MG63 (cell line): ENCODE results near the gene SLC23A3. TPM values are rescaled to one million over a fixed set of nuclear protein-coding genes. Genes with fewer than 3 reads are reported as not detected.

Source experiments
- total RNA-seq: library from RNA; depleted of rRNA; stranded (reverse); fragments of >200 nt; shearing (Covaris generic); gene quantifications from 2 replicates; pipeline ENCODE4 v1.2.3, GENCODE V29; 2014; ENCODE audit warnings: low replicate concordance; rRNA removed

SLC23A3 gene
- total RNA-seq, 1 experiment from 2014 or later: not detected

Other genes with a start within 250 kb of the SLC23A3 start
- not detected in 2 replicates for gene CDK5R2, start 210.4 kb downstream of the SLC23A3 start, total RNA-seq
- gene FEV, start 184.8 kb downstream of the SLC23A3 start, total RNA-seq: not detected in 2 replicates
- not detected in 2 replicates for gene CRYBA2, start 176.6 kb downstream of the SLC23A3 start, total RNA-seq
- 0.03 TPM in 1 of 2 replicates, not detected in the other for gene CFAP65, start 128.5 kb downstream of the SLC23A3 start, total RNA-seq
- gene IHH, start 109.1 kb downstream of the SLC23A3 start, total RNA-seq: 0.16 TPM in 1 of 2 replicates, not detected in the other
- 20.9 and 22.6 TPM in 2 replicates for gene NHEJ1, start 9.2 kb downstream of the SLC23A3 start, total RNA-seq
- gene CNPPD1, start 6.9 kb upstream of the SLC23A3 start, total RNA-seq: 35.2 and 40.6 TPM in 2 replicates
- 52.2 and 85.4 TPM in 2 replicates for gene RETREG2, start 8.2 kb upstream of the SLC23A3 start, total RNA-seq
- 43.3 and 72.7 TPM in 2 replicates for gene ZFAND2B, start 36.8 kb upstream of the SLC23A3 start, total RNA-seq
- gene ABCB6, start 48.9 kb upstream of the SLC23A3 start, total RNA-seq: 15.5 and 31.7 TPM in 2 replicates
- gene ATG9A, start 59.6 kb upstream of the SLC23A3 start, total RNA-seq: 74.5 and 90.6 TPM in 2 replicates
- 21.3 and 23.4 TPM in 2 replicates for gene ANKZF1, start 59.8 kb upstream of the SLC23A3 start, total RNA-seq
- gene GLB1L, start 75.4 kb upstream of the SLC23A3 start, total RNA-seq: 2.3 and 13.0 TPM in 2 replicates
- gene STK16, start 75.5 kb upstream of the SLC23A3 start, total RNA-seq: 14.4 and 26.0 TPM in 2 replicates
- gene TUBA4B, start 83.2 kb upstream of the SLC23A3 start, total RNA-seq: not detected in 2 replicates
- 3.1 and 7.7 TPM in 2 replicates for gene TUBA4A, start 83.9 kb upstream of the SLC23A3 start, total RNA-seq
- gene DNAJB2, start 109.3 kb upstream of the SLC23A3 start, total RNA-seq: 55.0 and 56.4 TPM in 2 replicates
- gene PTPRN, start 139.4 kb upstream of the SLC23A3 start, total RNA-seq: not detected in 2 replicates
- not detected in 2 replicates for gene RESP18, start 162.7 kb upstream of the SLC23A3 start, total RNA-seq
- gene DNPEP, start 217.9 kb upstream of the SLC23A3 start, total RNA-seq: 56.4 and 73.1 TPM in 2 replicates
- gene DES, start 248.3 kb upstream of the SLC23A3 start, total RNA-seq: 3.8 and 22.6 TPM in 2 replicates